Gastroesophageal sphincter (tissue), 3 donors: ENCODE measurements around the gene C6orf89.

Source experiments
- POLR2AphosphoS5 ChIP-seq: sonication (generic); formaldehyde crosslinking; IDR thresholded peaks from one replicate; pipeline ENCODE4 v1.6.1; 2017; ENCODE audit warnings: antibody characterized with exemption
- TF ChIP-seq, protein P1 (sequence below), 4 experiments: fragments of 200-600 bp in 2 of 4; fragments of 450-650 bp in 2 of 4; sonication (generic) in 1 of 4; IDR thresholded peaks; one replicate each; pipeline ENCODE4 v1.5.1; 2017 to 2019; ENCODE audit warnings: antibody characterized with exemption in 4 of 4, mild to moderate bottlenecking in 2 of 4, moderate library complexity in 2 of 4

DNA sequence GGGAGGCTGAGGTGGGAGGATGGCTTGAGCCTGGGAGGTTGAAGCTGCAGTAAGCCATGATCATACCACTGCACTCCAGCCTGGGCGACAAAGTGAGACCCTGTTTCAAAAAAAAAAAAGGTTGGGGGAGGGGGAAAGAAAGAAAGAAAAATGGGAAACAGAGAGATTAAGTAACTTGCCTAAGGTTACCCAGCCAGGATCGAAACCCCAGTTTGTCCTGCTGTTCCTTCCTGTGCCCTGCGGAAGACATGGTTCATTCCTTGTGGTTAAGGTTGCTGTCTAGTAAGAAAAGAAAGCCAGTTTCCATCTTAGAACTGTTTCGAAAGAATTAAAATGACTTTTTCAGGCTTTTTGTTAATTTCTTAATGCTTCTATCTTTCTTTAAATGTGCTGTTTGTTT, 29.8 kb downstream of the C6orf89 start:
- no peak for TF ChIP-seq POLR2AphosphoS5
- TF ChIP-seq, protein P1, sequence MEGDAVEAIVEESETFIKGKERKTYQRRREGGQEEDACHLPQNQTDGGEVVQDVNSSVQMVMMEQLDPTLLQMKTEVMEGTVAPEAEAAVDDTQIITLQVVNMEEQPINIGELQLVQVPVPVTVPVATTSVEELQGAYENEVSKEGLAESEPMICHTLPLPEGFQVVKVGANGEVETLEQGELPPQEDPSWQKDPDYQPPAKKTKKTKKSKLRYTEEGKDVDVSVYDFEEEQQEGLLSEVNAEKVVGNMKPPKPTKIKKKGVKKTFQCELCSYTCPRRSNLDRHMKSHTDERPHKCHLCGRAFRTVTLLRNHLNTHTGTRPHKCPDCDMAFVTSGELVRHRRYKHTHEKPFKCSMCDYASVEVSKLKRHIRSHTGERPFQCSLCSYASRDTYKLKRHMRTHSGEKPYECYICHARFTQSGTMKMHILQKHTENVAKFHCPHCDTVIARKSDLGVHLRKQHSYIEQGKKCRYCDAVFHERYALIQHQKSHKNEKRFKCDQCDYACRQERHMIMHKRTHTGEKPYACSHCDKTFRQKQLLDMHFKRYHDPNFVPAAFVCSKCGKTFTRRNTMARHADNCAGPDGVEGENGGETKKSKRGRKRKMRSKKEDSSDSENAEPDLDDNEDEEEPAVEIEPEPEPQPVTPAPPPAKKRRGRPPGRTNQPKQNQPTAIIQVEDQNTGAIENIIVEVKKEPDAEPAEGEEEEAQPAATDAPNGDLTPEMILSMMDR (IDR thresholded peaks at IDR 0.05) = no peak
